H9 (cell line): ENCODE data around the gene SUPT6H. TPM values are rescaled to one million over a fixed set of nuclear protein-coding genes. Genes with fewer than 3 reads are reported as not detected.
"Not testable (repeated sequence)": the region's sequence is repeated elsewhere in the genome, so short reads cannot be mapped to it uniquely, and the experiment has no call there.

Source experiments
- DNase-seq: peaks from one replicate; pipeline ENCODE4 v3.0.0-alpha.2; 2017
- H2AFZ ChIP-seq: one replicate; pipeline ENCODE4 v1.6.1; 2013; ENCODE audit warnings: mild to moderate bottlenecking, low read length, control low read depth, moderate library complexity
- H2AK5ac ChIP-seq: 2 replicates; pipeline ENCODE4 v1.6.1; 2013; ENCODE audit warnings: low read length, control low read depth, mixed read lengths; ENCODE audit not compliant: insufficient read length
- H2BK120ac ChIP-seq: one replicate; pipeline ENCODE4 v1.6.1; 2013; ENCODE audit warnings: low read depth, mild to moderate bottlenecking, low read length, control low read depth, inconsistent platforms; ENCODE audit not compliant: poor library complexity, severe bottlenecking
- H2BK12ac ChIP-seq: 2 replicates; pipeline ENCODE4 v1.6.1; 2013; ENCODE audit warnings: low read length, control low read depth, mixed read lengths, low read depth; ENCODE audit not compliant: insufficient read length
- H2BK15ac ChIP-seq: 2 replicates; pipeline ENCODE4 v1.6.1; 2013; ENCODE audit warnings: low read depth, low read length, control low read depth
- H2BK20ac ChIP-seq: one replicate; pipeline ENCODE4 v1.6.1; 2013; ENCODE audit warnings: low read depth, mild to moderate bottlenecking, low read length, control low read depth, inconsistent platforms; ENCODE audit not compliant: poor library complexity, severe bottlenecking
- H2BK5ac ChIP-seq: 2 replicates; pipeline ENCODE4 v1.6.1; 2013; ENCODE audit warnings: low read length, control low read depth, mixed read lengths; ENCODE audit not compliant: insufficient read length
- H3K14ac ChIP-seq: 2 replicates; pipeline ENCODE4 v1.6.1; 2013; ENCODE audit warnings: low read length, control low read depth; ENCODE audit not compliant: insufficient read depth
- H3K18ac ChIP-seq: 2 replicates; pipeline ENCODE4 v1.6.1; 2013; ENCODE audit warnings: low read depth, mild to moderate bottlenecking, mixed read lengths, low read length, control low read depth; ENCODE audit not compliant: insufficient read length
- H3K23ac ChIP-seq: 2 replicates; pipeline ENCODE4 v1.6.1; 2013; ENCODE audit warnings: low read length, control low read depth, mixed read lengths, low read depth; ENCODE audit not compliant: insufficient read length
- H3K23me2 ChIP-seq: 2 replicates; pipeline ENCODE4 v1.6.1; 2013; ENCODE audit warnings: low read depth, mild to moderate bottlenecking, mixed read lengths, low read length, control low read depth; ENCODE audit not compliant: insufficient read length, poor library complexity, severe bottlenecking
- H3K27ac ChIP-seq: 2 replicates; pipeline ENCODE4 v1.5.1; 2013; ENCODE audit warnings: low read length, control low read depth, mixed read lengths, low read depth; ENCODE audit not compliant: insufficient read length
- H3K27me3 ChIP-seq: 2 replicates; pipeline ENCODE4 v1.6.1; 2013; ENCODE audit warnings: low read length, control low read depth, inconsistent platforms; ENCODE audit not compliant: insufficient read depth
- H3K4ac ChIP-seq: 2 replicates; pipeline ENCODE4 v1.6.1; 2013; ENCODE audit warnings: low read depth, mild to moderate bottlenecking, control low read depth, inconsistent platforms, low read length, moderate library complexity
- H3K4me1 ChIP-seq: 2 replicates; pipeline ENCODE4 v1.6.1; 2013; ENCODE audit warnings: low read length, control low read depth, inconsistent platforms; ENCODE audit not compliant: insufficient read depth
- H3K4me2 ChIP-seq: 2 replicates; pipeline ENCODE4 v1.6.1; 2013; ENCODE audit warnings: low read length, control low read depth, mixed read lengths; ENCODE audit not compliant: insufficient read length, insufficient read depth
- H3K56ac ChIP-seq: 2 replicates; pipeline ENCODE4 v1.6.1; 2013; ENCODE audit warnings: low read depth, mild to moderate bottlenecking, mixed read lengths, low read length, control low read depth; ENCODE audit not compliant: insufficient read length
- H3K79me1 ChIP-seq: 2 replicates; pipeline ENCODE4 v1.6.1; 2013; ENCODE audit warnings: low read depth, mild to moderate bottlenecking, moderate library complexity, low read length, control low read depth, inconsistent platforms; ENCODE audit not compliant: insufficient read depth, poor library complexity, severe bottlenecking
- H3K79me2 ChIP-seq: 2 replicates; pipeline ENCODE4 v1.6.1; 2013; ENCODE audit warnings: low read length, control low read depth, inconsistent platforms; ENCODE audit not compliant: insufficient read depth
- H3K9ac ChIP-seq: 2 replicates; pipeline ENCODE4 v1.6.1; 2013; ENCODE audit warnings: low read length, control low read depth, mixed read lengths; ENCODE audit not compliant: insufficient read length; ENCODE audit errors: extremely low read depth
- H3K9me3 ChIP-seq: one replicate; pipeline ENCODE4 v1.6.1; 2013; ENCODE audit warnings: low read depth, low read length, inconsistent platforms; ENCODE audit not compliant: control insufficient read depth
- H3T11ph ChIP-seq: one replicate; pipeline ENCODE4 v1.6.1; 2013; ENCODE audit warnings: mild to moderate bottlenecking, low read length, control low read depth, inconsistent platforms
- H4K20me1 ChIP-seq: one replicate; pipeline ENCODE4 v1.6.1; 2013; ENCODE audit not compliant: control insufficient read depth, insufficient read length, insufficient read depth
- H4K5ac ChIP-seq: 2 replicates; pipeline ENCODE4 v1.6.1; 2013; ENCODE audit warnings: low read depth, mild to moderate bottlenecking, mixed read lengths, low read length, control low read depth; ENCODE audit not compliant: insufficient read length
- H4K8ac ChIP-seq: replicated peaks from 2 replicates; pipeline ENCODE4 v1.6.1; 2013; ENCODE audit warnings: low read length, control low read depth, mixed read lengths, low read depth; ENCODE audit not compliant: insufficient read length
- H4K91ac ChIP-seq: 2 replicates; pipeline ENCODE4 v1.6.1; 2013; ENCODE audit warnings: low read depth, mild to moderate bottlenecking, moderate library complexity, mixed read lengths, low read length, control low read depth; ENCODE audit not compliant: insufficient read length
- H3K27ac Mint-ChIP-seq, 3 experiments: 2 replicates in 2 of 3; 3 replicates in 1 of 3; pipeline ENCODE4 v1.8.0; 2020 to 2021; ENCODE audit warnings: mixed read lengths in 3 of 3, mild to moderate bottlenecking in 1 of 3, moderate library complexity in 1 of 3
- H3K27me3 Mint-ChIP-seq: 2 replicates; pipeline ENCODE4 v1.8.0; 2021; ENCODE audit warnings: low read depth, mild to moderate bottlenecking, moderate library complexity, mixed read lengths
- H3K36me3 Mint-ChIP-seq, 3 experiments: 2 replicates in 2 of 3; 3 replicates in 1 of 3; pipeline ENCODE4 v1.8.0; 2020 to 2021; ENCODE audit warnings: low read depth in 3 of 3, mixed read lengths in 3 of 3; ENCODE audit not compliant: insufficient read depth in 1 of 3
- H3K4me1 Mint-ChIP-seq, 2 experiments: 2 replicates each; pipeline ENCODE4 v1.8.0; 2020; ENCODE audit warnings: mixed read lengths in 2 of 2
- H3K4me3 Mint-ChIP-seq, 2 experiments: 2 replicates in 1 of 2; 3 replicates in 1 of 2; pipeline ENCODE4 v1.8.0; 2020 to 2021; ENCODE audit warnings: mild to moderate bottlenecking in 2 of 2, mixed read lengths in 2 of 2, moderate library complexity in 1 of 2
- H3K9me3 Mint-ChIP-seq, 2 experiments: 2 replicates in 1 of 2; 3 replicates in 1 of 2; pipeline ENCODE4 v1.8.0; 2020; ENCODE audit warnings: mild to moderate bottlenecking in 2 of 2, mixed read lengths in 2 of 2, moderate library complexity in 1 of 2
- WGBS: extraction: QIAGEN DNeasy Blood & Tissue Kit; methylation state at CpG from one replicate; pipeline ENCODE4 v1.1.7; 2013; ENCODE audit warnings: missing lambda C conversion rate, low lambda C conversion rate, mixed read lengths; ENCODE audit not compliant: insufficient read length; ENCODE audit errors: extremely low coverage; 5-methylcytosine and 5-hydroxymethylcytosine counted together
- total RNA-seq: library from RNA; stranded (reverse); gene quantifications from 2 replicates; pipeline ENCODE4 v1.2.1, GENCODE V29; 2021
- TF ChIP-seq, protein P1 (sequence below): fragments of 200-600 bp; sonication (generic); conservative IDR thresholded peaks from 3 replicates; pipeline ENCODE4 v1.8.0; 2021; ENCODE audit warnings: antibody characterized with exemption, mild to moderate bottlenecking

Gene SUPT6H
- total RNA-seq, 1 experiment from 2014 or later = 85.8 TPM

DNA sequence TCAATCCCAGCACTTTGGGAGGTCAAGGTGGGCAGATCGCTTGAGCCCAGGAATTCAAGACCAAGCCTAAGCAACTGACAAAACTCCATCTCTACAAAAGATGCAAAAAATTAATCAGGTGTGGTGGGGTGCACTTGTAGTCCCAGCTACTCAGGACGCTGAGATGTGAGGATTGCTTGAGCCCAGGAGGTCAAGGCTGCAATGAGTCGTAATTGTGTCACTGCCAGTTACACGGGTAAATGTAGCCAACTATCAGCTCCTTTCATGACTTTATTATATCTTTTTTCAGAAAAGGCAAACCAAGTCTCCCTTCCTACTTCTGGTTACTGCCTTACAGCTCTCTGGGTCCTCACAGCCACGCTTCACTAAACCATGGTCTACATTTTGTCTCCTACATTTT is 4.2 kb upstream of the SUPT6H start:
- WGBS = no CpG with 5 or more reads among the region's 5 CpGs
- Histone ChIP-seq H4K91ac (no peak overlapping the region), H3K23ac (no peak overlapping the region), H3K4ac (no peak overlapping the region), H3K56ac (no peak overlapping the region), H3K27ac (no peak overlapping the region), H4K20me1 (no peaks in the 10 kb centered on the region), H3K4me1 (peaks cover 2% of the 10 kb centered on the region; the same call in 1 of the 2 replicates), H3K79me2 (peaks cover 10% of the 10 kb centered on the region; the same call in 1 of the 2 replicates), H3K14ac (no peak overlapping the region), H2BK12ac (no peak overlapping the region), H2AFZ (no peak overlapping the region), H3K9ac (no peak overlapping the region), H2AK5ac (no peak overlapping the region), H2BK5ac (no peak overlapping the region), H3T11ph (no peak overlapping the region), H3K9me3 (no peaks in the 10 kb centered on the region), H2BK120ac (no peak overlapping the region), H3K27me3 (no peaks in the 10 kb centered on the region), H3K4me2 (no peak overlapping the region), H3K23me2 (peaks cover 4% of the 10 kb centered on the region), H4K8ac (no peak overlapping the region), H3K79me1 (no peaks in the 10 kb centered on the region), H3K18ac (no peak overlapping the region), H4K5ac (no peak overlapping the region), H2BK15ac (no peak overlapping the region), H2BK20ac (no peak overlapping the region)
- Mint-ChIP-seq H3K4me3 (no peak overlapping the region), H3K36me3 (peaks cover 36 to 56% (median 45%) of the 10 kb centered on the region in 3 experiments), H3K27me3 (no peaks in the 10 kb centered on the region; the same call in 1 of the 2 replicates), H3K27ac (no peak overlapping the region), H3K4me1 (peaks cover 8% of the 10 kb centered on the region in 2 experiments), H3K9me3 (peaks cover 28 to 33% of the 10 kb centered on the region in 2 experiments)
- TF ChIP-seq, protein P1, sequence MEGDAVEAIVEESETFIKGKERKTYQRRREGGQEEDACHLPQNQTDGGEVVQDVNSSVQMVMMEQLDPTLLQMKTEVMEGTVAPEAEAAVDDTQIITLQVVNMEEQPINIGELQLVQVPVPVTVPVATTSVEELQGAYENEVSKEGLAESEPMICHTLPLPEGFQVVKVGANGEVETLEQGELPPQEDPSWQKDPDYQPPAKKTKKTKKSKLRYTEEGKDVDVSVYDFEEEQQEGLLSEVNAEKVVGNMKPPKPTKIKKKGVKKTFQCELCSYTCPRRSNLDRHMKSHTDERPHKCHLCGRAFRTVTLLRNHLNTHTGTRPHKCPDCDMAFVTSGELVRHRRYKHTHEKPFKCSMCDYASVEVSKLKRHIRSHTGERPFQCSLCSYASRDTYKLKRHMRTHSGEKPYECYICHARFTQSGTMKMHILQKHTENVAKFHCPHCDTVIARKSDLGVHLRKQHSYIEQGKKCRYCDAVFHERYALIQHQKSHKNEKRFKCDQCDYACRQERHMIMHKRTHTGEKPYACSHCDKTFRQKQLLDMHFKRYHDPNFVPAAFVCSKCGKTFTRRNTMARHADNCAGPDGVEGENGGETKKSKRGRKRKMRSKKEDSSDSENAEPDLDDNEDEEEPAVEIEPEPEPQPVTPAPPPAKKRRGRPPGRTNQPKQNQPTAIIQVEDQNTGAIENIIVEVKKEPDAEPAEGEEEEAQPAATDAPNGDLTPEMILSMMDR = no peak
- no peak for DNase-seq

DNA sequence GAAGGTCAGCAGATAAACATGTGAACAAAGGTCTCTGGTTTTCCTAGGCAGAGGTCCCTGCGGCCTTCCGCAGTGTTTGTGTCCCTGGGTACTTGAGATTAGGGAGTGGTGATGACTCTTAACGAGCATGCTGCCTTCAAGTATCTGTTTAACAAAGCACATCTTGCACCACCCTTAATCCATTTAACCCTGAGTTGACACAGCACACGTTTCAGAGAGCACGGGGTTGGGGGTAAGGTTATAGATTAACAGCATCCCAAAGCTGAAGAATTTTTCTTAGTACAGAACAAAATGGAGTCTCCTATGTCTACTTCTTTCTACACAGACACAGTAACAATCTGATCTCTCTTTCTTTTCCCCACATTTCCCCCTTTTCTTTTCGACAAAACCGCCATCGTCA is 3.7 kb upstream of the SUPT6H start:
- not testable (repeated sequence) for H3K4ac ChIP-seq, H2BK5ac ChIP-seq, H2BK120ac ChIP-seq, H3K27me3 Mint-ChIP-seq, H4K8ac ChIP-seq, H2BK15ac ChIP-seq, H3K23ac ChIP-seq, DNase-seq, H3K27me3 ChIP-seq, H3T11ph ChIP-seq, H3K27ac Mint-ChIP-seq, H4K5ac ChIP-seq, H3K79me1 ChIP-seq, H3K4me1 ChIP-seq, H3K14ac ChIP-seq, H4K91ac ChIP-seq, H3K9ac ChIP-seq, H2AFZ ChIP-seq, H2BK12ac ChIP-seq, H3K4me2 ChIP-seq, H3K4me3 Mint-ChIP-seq, H2AK5ac ChIP-seq, H4K20me1 ChIP-seq, H3K18ac ChIP-seq, H2BK20ac ChIP-seq, H3K23me2 ChIP-seq, H3K9me3 ChIP-seq, H3K27ac ChIP-seq, H3K56ac ChIP-seq
- Mint-ChIP-seq H3K36me3 (peaks cover 36 to 52% (median 43%) of the 10 kb centered on the region in 3 experiments), H3K9me3 (peaks cover 28 to 33% of the 10 kb centered on the region in 2 experiments), H3K4me1 (peaks cover 13 to 14% of the 10 kb centered on the region in 2 experiments)
- no CpG with 5 or more reads among the region's 8 CpGs for WGBS
- peaks cover 14% of the 10 kb centered on the region; the same call in 1 of the 2 replicates for H3K79me2 ChIP-seq
